Measurements from ENCODE around the gene ZFAND6.

- TF ChIP-seq CTCF (conservative IDR thresholded peaks at IDR 0.05; ENCODE audit: low read length) (no peak), EZH2phosphoT487 (IDR thresholded peaks at IDR 0.05; ENCODE audit: borderline replicate concordance, low read depth, low read length) (no peak)
Measured at GRCh38 chr15:80186066-80186465, 126.6 kb downstream of the ZFAND6 start.

Data from OCI-LY7 (cell line).